ENCODE data around the gene TRIP12.
"Not testable (repeated sequence)": the region's sequence is repeated elsewhere in the genome, so short reads cannot be mapped to it uniquely, and the experiment has no call there.

TRIP12 gene

DNA sequence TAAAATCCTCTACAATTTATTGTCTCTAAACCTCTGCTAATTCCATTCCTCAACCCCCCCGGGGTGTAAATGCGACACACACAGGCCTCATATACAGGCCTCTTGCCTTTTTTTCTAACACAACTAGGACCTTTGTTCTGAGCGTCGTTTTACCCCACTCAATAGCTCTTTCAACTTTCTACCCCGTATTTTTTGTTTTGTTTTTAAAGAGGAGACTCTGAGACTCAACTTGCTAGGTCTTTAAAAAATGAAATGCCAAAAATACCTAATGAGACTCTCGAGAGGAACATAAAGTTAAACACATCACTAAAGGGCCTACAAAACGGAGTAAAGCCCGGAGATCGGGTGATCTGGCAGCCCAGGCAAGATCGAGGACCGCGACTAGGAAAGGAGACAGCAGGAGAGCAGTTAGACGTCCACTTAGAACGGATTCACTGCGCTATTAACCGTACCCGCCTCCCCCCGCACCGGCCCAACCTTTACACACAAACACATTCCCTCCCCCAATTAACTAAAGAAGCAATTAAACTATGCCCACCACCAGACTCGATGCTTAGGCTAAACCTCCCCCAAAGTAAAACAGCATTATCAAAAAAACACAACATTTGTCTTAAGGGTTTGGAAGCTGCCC is 1.7 kb downstream of the TRIP12 start:
- no peak for DNase-seq

DNA sequence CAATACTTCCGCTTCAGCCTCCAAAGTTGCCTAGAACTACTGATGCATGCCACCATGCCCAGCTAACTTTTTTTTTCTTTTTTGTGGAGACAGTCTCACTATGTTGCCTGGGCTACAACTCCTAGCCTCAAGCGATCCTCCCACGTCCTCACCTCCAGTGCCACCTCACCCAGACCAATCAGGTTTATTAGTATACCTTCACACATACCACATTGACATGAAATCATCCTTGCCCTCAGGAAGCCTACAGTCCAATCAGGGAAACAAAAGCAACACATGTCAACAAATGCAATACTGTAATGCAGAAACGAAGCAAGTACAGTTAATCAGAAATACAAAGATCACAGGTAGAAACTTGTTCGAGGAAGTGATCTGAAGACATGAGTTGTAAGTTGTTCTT is 4.0 kb downstream of the TRIP12 start:
- no peak for DNase-seq

DNA sequence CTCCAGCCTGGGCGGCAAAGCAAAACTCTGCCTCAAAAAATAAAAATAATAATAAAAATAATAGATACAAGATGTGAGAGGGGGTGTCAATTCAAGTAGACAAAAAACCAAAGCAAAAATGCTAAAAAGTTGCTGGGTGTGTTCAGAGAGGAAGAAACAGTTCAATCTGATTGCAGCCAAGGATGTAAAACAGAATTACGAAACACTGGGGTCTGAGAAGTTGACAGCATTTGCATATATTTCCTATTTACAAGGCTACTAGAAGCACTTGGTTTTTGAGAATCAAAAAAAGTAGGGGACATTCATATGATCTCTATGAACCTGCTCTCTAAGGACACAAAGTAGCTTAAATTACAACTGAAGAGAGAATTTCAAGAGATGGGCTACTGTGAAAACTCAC is 7.6 kb downstream of the TRIP12 start:
- peak; percentile 52 for DNase-seq

DNA sequence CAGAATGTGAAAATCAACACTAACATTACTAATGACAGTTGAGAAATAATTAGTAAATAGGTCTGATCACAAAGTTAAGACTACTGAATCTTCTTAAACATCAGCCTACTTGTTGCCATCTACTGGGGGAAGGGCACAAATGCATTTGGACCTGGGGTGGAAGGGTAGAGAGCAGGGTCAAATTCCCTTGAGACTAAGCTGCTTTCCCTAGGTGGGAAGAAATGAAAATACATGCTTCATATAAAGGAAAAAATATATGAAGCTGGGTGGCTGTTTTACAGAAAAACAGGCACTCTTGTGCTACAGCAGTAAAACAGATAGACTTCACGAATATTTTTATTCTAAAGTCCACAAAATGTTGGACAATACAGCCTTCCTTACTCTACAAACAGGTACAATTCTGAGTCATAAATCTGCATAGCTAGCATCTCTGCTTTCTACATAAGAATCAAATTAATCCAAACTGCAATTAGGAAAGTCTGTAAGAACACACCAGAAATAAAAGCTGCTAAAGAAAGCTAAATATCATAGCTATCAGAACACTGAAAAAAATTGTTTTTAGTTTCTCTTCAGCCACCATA is 10.9 kb downstream of the TRIP12 start:
- DNase-seq: no peak

DNA sequence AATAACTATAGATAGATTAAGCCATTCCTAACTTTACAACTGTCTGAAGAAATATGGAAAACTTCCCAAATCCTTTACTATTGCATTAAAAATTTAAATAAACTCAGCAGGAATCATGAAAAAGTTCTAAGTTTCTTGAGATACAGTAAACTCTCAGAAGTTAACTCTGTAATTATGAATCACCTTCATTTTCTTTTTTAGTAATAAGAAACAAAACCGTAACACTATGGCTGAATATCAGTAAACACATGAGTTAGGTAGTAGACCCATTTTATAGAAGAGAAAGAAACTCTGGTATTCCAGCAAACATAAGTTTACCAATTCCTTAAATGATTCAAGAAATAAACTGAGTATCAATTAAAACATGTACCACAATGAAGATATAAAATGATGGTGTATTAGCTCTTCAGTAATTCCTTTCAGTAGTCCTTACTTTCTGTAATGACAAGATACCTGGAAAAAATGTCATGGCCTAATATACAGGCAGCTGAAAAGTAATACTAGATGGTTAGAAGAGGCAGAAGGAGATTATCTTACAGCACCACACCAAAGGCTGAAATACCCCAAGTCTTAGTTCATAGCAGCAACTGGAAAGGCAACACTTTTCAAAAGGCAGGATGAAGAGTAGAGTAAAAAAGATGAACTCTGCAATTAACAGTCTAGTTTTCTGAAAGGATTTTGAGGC is 11.5 kb downstream of the TRIP12 start:
- no peak for DNase-seq

DNA sequence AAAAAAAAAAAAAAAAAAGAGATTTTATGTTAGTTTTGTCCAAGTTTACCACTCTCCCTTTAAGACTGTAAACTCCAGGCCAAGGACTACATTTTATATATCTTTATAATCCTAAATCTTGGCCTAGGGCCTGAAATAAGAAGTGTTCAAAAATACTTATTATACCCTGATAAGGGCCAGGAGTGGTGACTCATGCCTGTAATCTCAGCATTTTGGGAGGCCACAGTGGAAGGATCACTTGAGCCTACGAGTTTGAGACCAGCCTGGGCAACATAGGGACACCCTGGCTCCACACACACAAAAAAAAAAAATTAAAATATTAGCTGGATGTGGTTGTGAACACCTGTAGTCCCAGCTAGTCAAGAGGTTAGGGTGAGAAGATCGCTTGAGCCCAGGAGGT is 12.7 kb downstream of the TRIP12 start:
- no peak for DNase-seq

DNA sequence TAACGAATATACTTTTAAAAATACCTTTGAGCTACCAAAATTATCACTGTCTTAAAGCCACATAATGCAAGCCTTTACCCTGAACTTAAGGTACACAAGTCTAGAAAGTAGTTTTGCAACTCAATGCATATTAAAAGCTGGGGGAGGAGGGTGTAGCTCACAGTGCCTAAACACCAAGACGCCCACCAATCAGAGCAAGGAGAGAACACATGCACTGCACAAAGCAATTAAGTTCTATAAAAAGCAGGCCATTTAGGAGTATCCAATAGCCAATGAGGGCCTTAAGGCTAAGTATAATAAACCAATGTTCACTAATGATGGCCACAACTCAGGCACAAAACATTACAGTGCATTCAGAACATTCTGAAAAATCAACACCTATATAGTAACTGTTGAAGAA is 16.2 kb downstream of the TRIP12 start:
- DNase-seq: no peak

DNA sequence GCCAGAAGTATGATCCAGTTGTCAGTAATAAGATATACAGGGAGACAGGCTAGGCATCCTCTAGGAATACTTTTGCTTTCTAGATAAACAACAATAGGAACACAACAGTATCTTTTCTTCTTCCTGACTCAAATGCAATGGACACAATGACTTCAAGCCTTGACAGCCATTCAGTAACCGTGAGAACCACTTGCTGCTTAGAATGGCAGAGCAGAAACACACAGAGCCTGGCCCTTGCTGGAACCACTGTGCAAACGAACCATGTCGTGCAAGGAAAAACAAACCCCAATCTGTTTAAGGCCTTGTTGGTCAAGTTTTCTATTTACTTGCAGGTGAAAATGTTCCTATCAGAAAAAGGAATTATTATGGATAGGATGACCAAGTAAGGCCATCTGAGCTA is 18.8 kb downstream of the TRIP12 start:
- DNase-seq: no peak

DNA sequence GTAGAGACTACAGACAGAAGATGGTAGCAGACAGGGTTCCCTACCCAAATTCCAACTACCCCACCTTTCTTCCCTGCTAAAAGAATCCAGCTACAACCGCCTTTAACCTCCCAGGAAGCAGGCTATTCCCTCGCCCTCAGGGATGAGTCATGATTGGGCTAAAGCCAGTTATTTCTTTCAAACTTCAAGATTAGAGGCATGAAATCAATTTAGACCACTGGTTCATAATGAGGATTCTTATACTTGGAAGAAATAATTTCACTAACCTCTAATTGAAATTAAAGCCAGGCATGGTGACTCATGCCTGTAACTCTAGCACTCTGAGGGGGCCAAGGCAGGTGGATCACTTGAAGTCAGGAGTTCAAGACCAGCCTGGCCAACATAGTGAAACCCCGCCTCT is 20.0 kb downstream of the TRIP12 start:
- DNase-seq: no peak

DNA sequence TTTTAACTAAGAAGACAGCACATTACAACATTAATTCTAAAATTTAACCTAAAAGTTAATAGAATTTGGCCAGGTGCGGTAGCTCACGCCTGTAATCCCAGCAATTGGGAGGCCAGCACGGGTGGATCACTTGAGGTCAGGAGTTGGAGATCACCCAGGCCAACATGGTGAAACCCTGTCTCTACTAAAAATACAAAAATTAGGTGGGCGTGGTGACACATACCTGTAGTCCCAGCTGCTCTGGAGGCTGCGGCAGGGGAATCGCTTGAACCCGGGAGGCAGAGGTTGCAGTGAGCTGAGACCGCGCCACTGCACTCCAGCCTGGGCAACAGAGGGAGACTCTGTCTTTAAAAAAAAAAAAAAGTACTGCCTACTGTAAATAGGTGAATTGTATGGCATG is 21.3 kb downstream of the TRIP12 start:
- not testable (repeated sequence) for DNase-seq

DNA sequence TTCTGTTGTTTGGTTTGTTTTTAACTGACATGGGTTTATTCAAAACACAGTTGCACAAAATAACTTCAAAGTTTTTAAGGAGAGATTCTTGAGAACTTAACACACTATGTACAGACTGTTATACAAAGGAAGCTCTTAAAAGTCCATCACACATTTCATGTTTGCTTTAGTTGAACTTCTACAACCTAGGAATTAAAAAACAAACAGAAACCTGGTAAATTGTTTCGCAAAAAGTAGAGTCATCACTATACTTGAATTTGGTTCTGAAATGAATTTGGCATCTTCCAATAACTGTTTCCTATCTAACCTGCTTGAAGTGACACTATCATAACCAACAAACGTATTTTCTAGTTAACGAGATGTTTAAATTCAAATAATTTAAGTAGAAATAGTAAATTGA is 21.8 kb downstream of the TRIP12 start:
- no peak for DNase-seq

DNA sequence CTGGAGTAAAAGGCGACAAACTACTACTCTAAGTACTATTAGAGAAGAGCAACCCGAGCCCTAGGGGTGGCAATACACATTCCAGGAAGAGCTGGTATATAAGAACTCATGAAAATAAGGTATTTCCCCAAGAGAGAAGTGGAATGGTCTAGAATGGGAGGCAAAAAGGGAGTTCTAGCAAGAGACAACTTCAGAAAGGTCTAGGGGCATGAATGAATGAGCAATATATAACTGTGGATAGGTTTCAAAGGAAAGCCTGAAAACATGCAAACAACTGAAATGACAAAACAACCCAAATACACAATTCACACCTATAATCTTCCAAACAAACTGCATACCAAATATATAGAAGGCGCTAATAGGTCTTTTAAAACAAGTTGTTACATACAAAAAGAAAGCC is 22.2 kb downstream of the TRIP12 start:
- DNase-seq: no peak

DNA sequence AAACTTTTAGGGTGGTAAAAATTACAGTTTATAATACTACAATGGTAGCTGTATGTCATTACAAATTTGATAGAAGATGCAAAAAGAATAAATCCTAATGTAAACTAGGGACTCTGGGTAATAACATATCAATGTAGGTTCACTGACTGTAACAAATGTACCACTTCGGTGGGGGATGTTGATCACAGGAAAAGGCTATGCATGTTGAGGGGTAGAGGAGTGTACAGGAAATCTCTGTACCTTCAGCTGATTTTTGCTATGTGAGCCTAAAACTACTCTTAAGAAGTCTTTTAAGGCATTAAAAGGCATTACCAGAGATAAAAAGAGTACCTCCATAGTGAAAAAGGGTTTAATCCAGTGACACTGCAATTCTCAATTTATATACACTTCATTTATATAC is 25.0 kb downstream of the TRIP12 start:
- no peak for DNase-seq

DNA sequence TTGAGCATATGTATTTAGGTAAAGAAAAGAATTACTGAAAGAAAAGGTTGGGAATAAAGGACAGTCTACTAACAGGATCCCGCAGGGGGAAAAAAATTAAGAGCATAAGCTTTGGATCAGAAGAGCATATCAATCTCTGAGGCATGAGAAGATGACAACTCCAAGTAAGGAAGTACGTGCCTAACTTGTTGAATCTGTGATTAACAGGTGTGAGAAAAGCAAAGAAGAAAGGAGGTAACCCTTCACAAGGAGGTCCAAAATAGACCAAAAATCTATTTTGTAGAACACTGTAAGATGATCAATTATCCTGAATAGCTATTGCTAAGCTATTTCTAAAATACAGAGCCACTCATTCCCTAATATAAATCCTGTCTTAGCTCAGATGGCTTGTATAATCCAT is 32.8 kb downstream of the TRIP12 start:
- no peak for DNase-seq

DNA sequence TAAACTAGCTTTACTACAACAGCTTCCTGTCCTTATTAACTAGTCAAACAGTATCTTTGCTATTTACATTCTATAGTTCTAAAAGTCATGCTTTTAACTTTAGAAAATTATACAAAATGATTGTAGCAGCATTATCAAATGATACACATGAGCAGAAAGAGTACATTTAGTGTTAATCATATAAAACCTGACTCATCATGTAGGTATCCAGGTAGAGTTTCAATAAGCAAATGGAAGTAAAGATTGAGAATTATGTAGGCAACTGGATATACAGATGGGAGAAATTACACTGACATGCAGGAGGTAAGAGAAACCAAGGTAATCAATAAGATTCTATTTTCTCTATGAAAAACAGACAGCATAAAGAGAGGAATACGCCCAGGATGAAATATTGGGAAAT is 33.8 kb downstream of the TRIP12 start:
- no peak for DNase-seq

DNA sequence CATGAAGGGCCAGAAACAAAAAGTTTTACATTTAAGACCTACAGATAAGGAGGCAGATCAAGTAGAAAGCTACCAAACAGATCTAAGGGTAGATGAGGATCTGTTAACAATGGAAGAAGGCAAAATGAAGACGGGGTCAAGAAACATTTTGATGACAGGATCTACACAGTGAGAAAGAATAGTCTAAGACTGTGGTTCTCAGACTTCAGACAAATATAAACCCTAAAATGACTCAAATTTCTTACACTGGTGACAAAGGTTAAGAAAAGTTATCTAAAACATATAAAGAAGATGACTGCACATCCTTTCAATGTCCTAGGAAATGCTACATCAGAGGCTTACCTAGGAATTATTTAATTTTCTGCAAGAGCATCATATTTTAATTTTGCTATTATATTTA is 34.4 kb downstream of the TRIP12 start:
- no peak for DNase-seq

DNA sequence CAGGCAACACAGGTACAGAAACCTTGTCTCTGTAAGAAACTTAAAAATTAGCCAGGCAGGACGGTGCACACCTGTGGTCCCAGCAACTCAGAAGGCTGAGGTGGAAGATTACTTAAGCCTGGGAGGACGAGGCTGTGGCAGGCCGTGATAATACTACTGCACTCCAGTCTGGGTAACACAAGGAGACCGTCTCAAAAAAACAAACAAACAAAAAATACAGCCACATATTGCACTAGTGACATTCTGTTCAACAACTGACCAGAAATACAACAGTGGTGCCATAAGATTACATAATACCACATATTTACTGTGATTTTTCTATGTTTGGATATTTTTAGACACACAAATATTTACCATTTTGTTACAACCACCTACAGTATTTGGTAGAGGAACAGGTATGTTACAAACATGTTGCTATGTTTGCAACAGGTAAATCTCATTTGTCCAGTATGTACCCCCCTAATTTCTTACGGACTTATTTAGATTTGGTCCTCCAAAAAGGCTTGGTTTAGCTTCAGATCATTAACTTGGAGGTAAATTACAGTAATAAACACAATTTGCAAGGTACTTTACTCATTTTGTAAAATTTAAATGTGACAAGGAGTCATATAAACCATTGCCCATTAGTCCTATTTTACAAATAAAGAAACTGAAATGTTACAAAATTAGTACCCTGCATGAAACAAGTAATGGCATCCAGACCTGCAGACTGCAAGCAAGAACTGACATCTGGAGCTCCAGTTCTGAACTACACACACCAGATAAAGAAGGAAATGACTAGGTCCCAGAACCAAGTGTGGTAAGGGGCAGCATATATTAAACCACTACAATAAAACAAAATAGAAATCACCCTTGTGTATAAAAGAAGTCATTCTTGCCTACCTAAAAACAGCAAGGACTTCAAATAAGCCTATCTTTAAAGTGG is 36.8 kb downstream of the TRIP12 start:
- DNase-seq: no peak

DNA sequence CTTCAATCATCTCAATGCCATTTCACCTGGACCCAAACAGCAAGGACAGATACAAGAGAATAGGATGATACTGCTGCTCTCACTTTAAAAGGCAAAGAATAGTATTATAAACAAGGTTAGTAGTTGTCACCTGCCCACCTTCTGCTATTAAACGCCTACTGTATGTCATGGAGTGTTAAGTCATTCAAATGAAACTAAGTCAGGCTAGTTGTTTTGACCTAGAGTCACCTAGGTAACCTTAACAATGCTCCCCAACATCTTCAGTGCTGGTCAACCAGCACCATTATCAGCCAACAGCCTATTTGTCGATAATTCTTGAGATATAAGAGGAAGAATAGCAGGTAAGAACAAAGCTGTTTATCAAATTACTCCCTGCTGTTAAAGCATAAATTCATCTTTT is 39.2 kb downstream of the TRIP12 start:
- DNase-seq: no peak

DNA sequence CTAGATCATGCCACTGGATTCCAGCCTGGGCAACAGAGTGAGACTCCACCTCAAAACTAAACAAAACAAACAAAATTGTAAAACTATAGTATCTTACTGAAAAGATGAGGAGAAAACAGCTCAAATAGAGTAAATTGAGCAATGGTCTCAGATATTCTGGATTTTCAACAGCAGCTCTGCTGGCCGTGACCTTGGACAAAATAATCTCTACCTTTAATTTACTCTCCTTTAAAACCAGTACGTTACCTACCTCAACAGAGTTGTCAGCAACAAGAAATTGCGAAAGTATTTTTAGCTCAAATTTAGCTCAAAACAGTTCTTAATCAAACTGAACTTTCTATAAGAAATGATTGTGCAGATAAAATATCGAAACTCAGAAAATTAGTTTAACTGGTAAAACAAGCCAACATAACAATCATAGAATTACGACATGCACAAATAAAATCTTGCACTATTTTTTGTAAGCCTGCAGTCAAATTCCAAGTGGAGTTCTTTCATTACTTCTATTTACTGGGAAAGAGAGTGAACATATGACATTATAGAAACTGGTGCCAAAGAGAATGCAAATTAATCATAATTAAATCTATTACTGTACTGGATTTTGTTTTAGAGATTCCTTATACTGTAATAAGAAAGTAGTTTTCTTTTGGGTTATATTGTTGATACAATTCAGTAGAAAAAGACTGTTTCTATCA is 40.8 kb downstream of the TRIP12 start:
- DNase-seq: no peak

DNA sequence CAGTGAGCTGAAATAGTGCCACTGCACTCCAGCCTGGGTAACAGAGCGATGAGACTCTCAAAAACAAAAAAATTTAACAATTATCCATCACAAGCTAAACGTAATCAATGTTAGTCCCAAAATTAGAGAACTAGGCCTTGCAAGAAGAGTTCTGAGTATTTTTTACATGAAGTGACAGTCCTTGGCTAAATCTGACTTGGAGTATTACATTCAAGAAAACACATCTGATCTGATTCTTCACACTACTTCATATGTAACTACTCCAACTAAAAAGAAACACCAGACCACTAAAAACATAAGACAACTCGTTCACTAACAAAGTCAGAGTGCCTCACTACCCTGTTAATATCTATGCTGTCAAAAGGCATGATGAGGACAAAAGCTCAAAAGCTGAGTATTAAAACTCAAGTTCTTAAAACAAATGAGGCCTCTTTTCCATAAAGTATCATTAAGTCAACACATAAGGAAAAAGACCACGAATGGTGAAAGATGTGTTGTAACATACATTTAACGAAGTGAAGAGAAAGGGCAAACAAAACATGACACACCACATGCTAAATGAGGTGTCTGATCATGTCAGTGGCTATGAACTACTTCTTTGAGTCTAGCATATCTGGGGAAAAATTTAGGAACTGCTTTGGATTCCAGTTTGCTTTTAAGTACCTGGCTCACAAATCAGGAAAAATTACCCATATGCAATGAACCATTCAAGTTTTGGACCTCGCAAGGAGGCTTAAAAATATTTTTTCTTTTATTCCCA is 42.4 kb downstream of the TRIP12 start:
- no peak for DNase-seq

DNA sequence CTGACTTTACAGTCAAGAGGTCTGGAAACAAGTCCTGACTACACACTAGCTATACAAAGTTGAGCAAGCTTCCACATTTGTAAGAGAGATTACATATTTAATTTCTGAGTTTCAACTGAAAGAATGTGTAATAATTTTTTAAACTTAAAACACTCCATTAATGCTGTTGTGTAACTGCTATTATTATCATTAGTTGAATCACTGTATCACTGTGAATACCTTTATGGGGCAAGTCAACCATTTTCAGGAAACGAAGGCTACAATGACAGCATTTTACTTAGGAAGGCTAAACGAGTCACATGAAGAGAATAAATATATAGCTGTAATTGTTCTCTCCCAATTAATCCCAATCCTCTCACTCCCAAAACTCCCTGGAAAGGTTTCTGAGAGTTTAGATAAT is 46.3 kb downstream of the TRIP12 start:
- no peak for DNase-seq

DNA sequence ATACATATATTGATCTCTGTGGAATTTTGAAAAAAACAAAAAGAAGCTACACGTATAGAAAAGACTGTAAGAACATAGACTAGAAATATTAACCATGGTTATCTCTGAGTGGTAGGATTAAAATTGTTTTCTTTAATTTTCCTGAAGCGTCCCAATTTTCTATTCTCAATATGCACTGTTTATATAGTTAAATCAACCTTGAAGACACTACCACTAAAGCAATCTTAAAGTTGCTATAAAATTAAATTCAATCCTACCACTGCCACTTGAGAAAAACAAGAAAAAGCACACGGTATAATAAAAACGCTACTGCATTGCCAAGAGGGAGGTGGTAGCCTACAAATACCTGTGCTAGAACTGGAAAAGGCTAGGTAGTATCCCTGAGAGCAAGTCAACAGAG is 47.2 kb downstream of the TRIP12 start:
- DNase-seq: no peak

Measured in suppressor macrophage treated with lipopolysaccharide for 4 hours (primary cell).